Body of pancreas (tissue), 4 donors: Measurements from ENCODE around the gene MBP.

Experiments
- CTCF ChIP-seq, 7 experiments: fragments of 450-650 bp in 4 of 7; fragments of 200-600 bp in 3 of 7; sonication (generic) in 3 of 7; IDR thresholded peaks; one replicate each; pipeline ENCODE4 v1.5.1; 2016 to 2019; ENCODE audit warnings: antibody characterized with exemption in 7 of 7
- POLR2A ChIP-seq, 3 donors: fragments of 450-650 bp; IDR thresholded peaks; one replicate each; pipeline ENCODE4 v1.6.1; 2016; ENCODE audit warnings: antibody characterized with exemption in 3 of 3, mild to moderate bottlenecking in 2 of 3

DNA sequence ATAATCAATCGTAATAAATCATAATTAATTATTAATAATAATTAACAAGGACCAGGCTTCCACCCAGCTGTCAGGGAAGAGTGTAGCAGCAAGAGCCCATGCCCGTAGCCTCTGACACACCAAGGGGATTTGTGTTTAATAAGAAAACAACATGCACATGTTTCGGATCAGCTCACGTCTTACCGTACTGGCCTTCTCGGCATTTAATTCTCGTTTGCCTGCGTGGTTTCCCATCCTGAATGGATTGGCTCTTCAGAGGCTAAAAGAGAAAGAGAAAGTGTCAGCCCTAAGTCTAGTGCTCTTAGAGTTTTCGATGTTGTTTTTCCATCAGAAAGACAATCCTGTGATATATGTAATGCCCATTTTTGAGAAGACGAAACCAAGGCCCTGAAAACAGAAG lies 27.6 kb downstream of the MBP start:
- TF ChIP-seq CTCF (IDR thresholded peaks at IDR 0.05) (no peak), POLR2A (IDR thresholded peaks at IDR 0.05) (no peak)
